RWPE1 (cell line): ENCODE data around the gene SYNPO.

Source experiments
- CTCF ChIA-PET: fragments of 350-600 bp; sonication (Branson Sonifier 250); formaldehyde crosslinking; extraction: SDS; loops from one replicate; lab custom pipeline; 2021; lab: Yijun Ruan, JAX
- POLR2A ChIA-PET: fragments of 400-600 bp; formaldehyde crosslinking; extraction: SDS; loops from one replicate; lab custom pipeline; 2020; ENCODE audit warnings: antibody characterized with exemption; ENCODE audit not compliant: low non-redundant PET; lab: Yijun Ruan, JAX
- DNase-seq: peaks from one replicate; pipeline ENCODE4 v3.0.0; 2012; ENCODE audit warnings: low spot score
- H3K27ac ChIP-seq: fragments of 450-650 bp; 2 replicates; pipeline ENCODE4 v1.5.1; 2017
- TF ChIP-seq, protein P1 (sequence below): fragments of 450-650 bp; conservative IDR thresholded peaks from 2 replicates; pipeline ENCODE4 v1.5.1; 2017; ENCODE audit warnings: low read depth, mild to moderate bottlenecking

The SYNPO gene, protein sequence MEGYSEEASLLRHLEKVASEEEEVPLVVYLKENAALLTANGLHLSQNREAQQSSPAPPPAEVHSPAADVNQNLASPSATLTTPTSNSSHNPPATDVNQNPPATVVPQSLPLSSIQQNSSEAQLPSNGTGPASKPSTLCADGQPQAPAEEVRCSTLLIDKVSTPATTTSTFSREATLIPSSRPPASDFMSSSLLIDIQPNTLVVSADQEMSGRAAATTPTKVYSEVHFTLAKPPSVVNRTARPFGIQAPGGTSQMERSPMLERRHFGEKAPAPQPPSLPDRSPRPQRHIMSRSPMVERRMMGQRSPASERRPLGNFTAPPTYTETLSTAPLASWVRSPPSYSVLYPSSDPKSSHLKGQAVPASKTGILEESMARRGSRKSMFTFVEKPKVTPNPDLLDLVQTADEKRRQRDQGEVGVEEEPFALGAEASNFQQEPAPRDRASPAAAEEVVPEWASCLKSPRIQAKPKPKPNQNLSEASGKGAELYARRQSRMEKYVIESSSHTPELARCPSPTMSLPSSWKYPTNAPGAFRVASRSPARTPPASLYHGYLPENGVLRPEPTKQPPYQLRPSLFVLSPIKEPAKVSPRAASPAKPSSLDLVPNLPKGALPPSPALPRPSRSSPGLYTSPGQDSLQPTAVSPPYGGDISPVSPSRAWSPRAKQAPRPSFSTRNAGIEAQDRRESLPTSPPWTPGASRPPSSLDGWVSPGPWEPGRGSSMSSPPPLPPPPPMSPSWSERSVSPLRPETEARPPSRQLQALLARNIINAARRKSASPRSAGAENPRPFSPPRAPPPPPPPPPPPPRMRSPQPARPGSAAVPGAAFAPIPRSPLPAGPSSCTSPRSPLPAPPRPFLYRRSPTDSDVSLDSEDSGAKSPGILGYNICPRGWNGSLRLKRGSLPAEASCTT

DNA sequence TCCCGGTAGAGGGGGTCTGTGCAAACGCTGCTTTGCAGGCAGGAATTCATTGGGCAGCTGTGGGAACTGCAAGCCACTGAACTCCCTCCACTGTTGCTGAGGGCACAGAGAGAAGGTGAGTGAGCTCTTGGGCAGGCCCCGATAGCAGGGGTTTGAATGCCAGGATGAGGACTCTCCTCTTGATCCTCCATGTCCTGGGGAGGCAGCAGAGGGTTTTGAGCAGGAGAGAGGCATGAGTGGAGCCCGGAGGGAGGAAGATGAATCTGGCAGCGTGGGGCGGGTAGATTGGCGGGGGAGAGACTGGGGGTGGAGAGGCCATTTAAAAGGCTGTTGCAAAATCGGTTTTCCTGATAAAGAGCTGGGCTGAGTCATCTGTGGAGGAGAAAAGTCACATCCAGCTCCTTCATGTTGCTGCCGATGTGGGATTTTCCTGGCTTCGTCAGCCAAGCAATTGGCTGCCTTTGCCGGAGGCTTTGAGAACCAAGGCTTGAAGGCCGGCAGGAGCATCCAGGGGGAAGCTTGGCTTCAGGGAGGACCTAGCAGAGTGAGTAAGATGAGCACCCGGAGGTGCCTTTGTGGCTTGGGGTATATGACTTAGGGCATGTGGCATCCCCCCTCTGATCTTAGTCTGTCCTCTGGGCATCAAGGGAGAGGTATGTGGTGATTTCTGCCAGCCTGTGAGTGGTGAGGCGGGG is at the start of gene SYNPO:
TSS of gene SYNPO (plus strand) at position 350 of the 695 bp plus-strand sequence. CDS start 7,616 bp downstream, outside the sequence.
- CTCF ChIA-PET = no interaction called here
- peak within 1 kb of the TSS; percentile 96 for H3K27ac ChIP-seq
- POLR2A ChIA-PET = interaction anchor here (0.6 kb wide), 1 partner anchor 26 kb away, joined by 4 read pairs; no protein-coding TSS in a partner anchor
- TF ChIP-seq, protein P1, sequence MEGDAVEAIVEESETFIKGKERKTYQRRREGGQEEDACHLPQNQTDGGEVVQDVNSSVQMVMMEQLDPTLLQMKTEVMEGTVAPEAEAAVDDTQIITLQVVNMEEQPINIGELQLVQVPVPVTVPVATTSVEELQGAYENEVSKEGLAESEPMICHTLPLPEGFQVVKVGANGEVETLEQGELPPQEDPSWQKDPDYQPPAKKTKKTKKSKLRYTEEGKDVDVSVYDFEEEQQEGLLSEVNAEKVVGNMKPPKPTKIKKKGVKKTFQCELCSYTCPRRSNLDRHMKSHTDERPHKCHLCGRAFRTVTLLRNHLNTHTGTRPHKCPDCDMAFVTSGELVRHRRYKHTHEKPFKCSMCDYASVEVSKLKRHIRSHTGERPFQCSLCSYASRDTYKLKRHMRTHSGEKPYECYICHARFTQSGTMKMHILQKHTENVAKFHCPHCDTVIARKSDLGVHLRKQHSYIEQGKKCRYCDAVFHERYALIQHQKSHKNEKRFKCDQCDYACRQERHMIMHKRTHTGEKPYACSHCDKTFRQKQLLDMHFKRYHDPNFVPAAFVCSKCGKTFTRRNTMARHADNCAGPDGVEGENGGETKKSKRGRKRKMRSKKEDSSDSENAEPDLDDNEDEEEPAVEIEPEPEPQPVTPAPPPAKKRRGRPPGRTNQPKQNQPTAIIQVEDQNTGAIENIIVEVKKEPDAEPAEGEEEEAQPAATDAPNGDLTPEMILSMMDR = no peak
- DNase-seq = peak; percentile 95

DNA sequence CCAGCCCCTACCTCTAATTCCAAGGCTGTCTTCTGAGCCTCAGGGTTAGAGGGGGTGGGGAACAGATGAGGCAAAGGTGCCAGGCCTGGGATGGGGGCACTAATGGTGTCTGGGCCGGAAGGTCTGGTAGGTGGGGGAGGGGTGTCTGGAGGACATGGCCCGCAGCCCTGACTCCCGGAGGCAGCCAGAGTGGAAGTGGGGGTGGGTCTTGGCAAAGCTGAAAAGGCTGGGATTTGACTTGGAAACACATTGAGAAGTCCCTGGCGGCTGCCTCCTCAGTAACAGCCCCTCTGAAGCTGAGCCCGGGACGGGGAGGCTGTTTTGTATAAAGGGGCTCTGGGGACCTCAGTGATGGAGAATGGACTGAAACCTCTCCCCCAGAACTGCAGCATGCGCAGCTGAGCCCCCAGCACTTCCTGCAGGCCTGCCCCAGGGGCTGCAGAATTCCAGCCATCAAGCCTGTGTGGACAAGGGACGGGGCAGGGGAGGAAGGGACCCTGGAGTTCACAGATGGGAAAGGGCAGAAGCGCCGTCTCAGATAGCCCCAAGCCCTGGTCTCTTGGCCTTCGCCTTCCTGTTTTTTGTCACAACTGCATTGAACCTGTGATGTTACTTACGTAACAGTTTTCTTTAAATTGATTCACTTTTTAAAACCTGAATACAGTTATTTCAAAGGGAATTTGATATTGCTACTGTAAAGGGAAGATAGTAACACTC is 49.3 kb upstream of the SYNPO start:
- CTCF ChIA-PET = interaction anchor here (0.6 to 1.6 kb wide), 4 partner anchors 18 to 445 kb away, joined by 3 to 4 read pairs (median 3); no protein-coding TSS in a partner anchor
- DNase-seq = no peak
- TF ChIP-seq, protein P1 = no peak
- H3K27ac ChIP-seq = no peak overlapping the region
- POLR2A ChIA-PET = no interaction called here

DNA sequence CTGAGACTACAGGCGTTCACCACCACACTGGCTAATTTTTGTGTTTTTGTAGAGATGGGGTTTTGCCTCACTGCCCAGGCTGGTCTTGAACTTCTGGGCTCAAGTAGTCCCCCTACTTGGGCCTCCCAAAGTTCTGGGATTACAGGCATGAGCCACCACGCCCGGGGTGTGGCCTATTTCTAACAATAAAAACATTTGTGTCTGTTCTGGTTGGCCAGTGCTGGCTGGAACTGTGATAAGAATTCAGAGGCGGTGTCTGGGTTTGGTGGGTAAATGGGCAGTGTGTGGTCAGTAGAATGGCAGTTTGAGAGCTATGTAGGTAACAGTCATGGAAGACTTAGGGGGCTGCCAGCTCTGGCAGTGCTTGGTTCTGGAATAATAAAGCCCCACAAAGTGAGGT is 46.9 kb upstream of the SYNPO start:
- CTCF ChIA-PET = no interaction called here
- no peak overlapping the region for H3K27ac ChIP-seq
- no peak for DNase-seq
- POLR2A ChIA-PET = no interaction called here
- TF ChIP-seq, protein P1 = no peak

DNA sequence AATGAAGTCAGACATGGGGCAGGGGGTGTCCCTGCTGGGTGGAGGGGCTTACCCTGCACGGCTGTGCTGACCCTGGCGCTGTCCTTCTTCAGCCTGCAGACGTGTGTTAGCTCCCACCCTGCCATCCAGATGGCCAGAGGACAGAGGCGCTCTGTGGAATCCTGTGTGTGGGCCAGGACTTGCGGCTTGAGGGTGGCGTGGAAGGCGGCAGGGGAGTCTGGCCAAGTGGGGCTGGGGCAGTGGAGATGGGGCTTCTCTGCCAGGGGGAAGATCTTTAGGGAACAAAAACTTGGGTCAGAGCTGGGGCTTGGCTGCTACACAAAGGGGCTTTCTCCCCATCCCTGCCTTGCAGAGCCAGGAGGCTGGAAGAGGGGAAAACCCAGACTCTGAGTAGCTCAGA is 46.5 kb upstream of the SYNPO start:
- no peak for DNase-seq
- POLR2A ChIA-PET = no interaction called here
- H3K27ac ChIP-seq = no peak overlapping the region
- CTCF ChIA-PET = no interaction called here
- TF ChIP-seq, protein P1 = no peak

DNA sequence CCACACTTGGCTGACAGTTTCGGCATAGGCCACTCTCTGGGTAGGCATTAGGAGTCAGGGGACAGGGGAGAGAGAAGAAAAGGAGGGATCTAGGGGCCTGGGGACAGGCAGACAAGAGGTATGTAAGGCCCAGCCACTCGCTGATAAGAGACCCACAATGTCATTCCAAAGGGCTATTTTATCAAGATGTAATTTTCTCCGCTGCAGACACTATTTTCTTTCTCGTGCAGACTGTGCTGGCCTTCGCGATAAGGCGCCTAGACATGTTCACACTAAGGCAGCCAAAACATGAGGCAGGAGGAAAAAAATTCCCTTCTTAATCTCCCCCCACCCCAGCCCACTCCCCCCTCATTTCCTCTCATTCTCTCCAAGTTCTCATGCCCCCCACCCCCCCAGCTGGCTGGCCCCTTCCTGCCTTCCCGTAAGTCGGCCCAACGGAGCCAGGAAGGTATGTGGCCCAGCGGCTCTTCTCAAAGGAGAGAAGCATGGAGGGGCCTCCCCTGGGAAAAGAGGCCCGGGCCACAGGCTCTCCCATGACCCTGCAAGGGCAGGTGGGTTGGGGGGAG is 44.9 kb upstream of the SYNPO start:
- H3K27ac ChIP-seq = no peak overlapping the region
- no peak for DNase-seq
- POLR2A ChIA-PET = no interaction called here
- CTCF ChIA-PET = no interaction called here
- TF ChIP-seq, protein P1 = no peak
